Hepatocyte (in vitro differentiated cells): ENCODE results near the gene GJB6. TPM values are rescaled to one million over a fixed set of nuclear protein-coding genes. Genes with fewer than 3 reads are reported as not detected.

ENCODE experiments used
- DNase-seq: peaks from one replicate; pipeline ENCODE4 v3.0.0-alpha.2; 2016; ENCODE audit warnings: low spot score
- H2AFZ ChIP-seq: fragments of 200-600 bp; sonication (generic); 2 replicates; pipeline ENCODE4 v1.6.0; 2016; ENCODE audit warnings: antibody characterized with exemption, mild to moderate bottlenecking
- H3K27ac ChIP-seq: fragments of 200-600 bp; sonication (generic); 2 replicates; pipeline ENCODE4 v1.5.1; 2016; ENCODE audit warnings: mild to moderate bottlenecking
- H3K27me3 ChIP-seq: fragments of 200-600 bp; sonication (generic); 2 replicates; pipeline ENCODE4 v1.6.1; 2016
- H3K36me3 ChIP-seq: fragments of 200-600 bp; sonication (generic); replicated peaks from 2 replicates; pipeline ENCODE4 v1.5.1; 2016; ENCODE audit warnings: low read depth; ENCODE audit not compliant: insufficient read depth
- H3K4me1 ChIP-seq: fragments of 200-600 bp; sonication (generic); 2 replicates; pipeline ENCODE4 v1.5.1; 2016; ENCODE audit warnings: mild to moderate bottlenecking, moderate library complexity; ENCODE audit not compliant: insufficient read depth
- H3K4me2 ChIP-seq: fragments of 200-600 bp; sonication (generic); 2 replicates; pipeline ENCODE4 v1.6.0; 2016
- H3K4me3 ChIP-seq: fragments of 200-600 bp; sonication (generic); 2 replicates; pipeline ENCODE4 v1.5.1; 2016; ENCODE audit warnings: mild to moderate bottlenecking
- H3K79me2 ChIP-seq: fragments of 200-600 bp; sonication (generic); 2 replicates; pipeline ENCODE4 v1.6.0; 2017; ENCODE audit warnings: mild to moderate bottlenecking
- H3K9me2 ChIP-seq: fragments of 200-600 bp; sonication (generic); replicated peaks from 2 replicates; pipeline ENCODE4 v1.6.0; 2017; ENCODE audit warnings: mild to moderate bottlenecking; ENCODE audit not compliant: insufficient read depth
- H3K9me3 ChIP-seq: fragments of 200-600 bp; sonication (generic); 2 replicates; pipeline ENCODE4 v1.5.1; 2016; ENCODE audit warnings: low read depth, mild to moderate bottlenecking
- H4K20me1 ChIP-seq: fragments of 200-600 bp; sonication (generic); 2 replicates; pipeline ENCODE4 v1.6.0; 2016; ENCODE audit warnings: mild to moderate bottlenecking; ENCODE audit not compliant: insufficient read depth, poor library complexity, severe bottlenecking
- CTCF ChIP-seq: fragments of 200-600 bp; sonication (generic); IDR thresholded peaks from 2 replicates; pipeline ENCODE4 v1.5.1; 2016; ENCODE audit warnings: antibody characterized with exemption, mild to moderate bottlenecking; ENCODE audit not compliant: poor library complexity
- EZH2 ChIP-seq: fragments of 200-600 bp; sonication (generic); IDR thresholded peaks from 2 replicates; pipeline ENCODE4 v1.6.1; 2016; ENCODE audit warnings: antibody characterized with exemption, mild to moderate bottlenecking, borderline replicate concordance
- EZH2phosphoT487 ChIP-seq: fragments of 200-600 bp; sonication (generic); IDR thresholded peaks from one replicate; pipeline ENCODE4 v1.6.1; 2018; ENCODE audit warnings: antibody characterized with exemption, mild to moderate bottlenecking, low read depth, moderate library complexity; ENCODE audit not compliant: unreplicated experiment, severe bottlenecking
- WGBS: methylation state at CpG from one replicate; pipeline ENCODE4 v1.1.6; 2016; ENCODE audit warnings: low lambda C conversion rate; ENCODE audit errors: missing lambda C conversion rate; 5-methylcytosine and 5-hydroxymethylcytosine counted together
- polyA plus RNA-seq: library from polyadenylated mRNA; unstranded; fragments of >200 nt; fragmentation: Nextera tagmentation; extraction: Ambion mirVana; gene quantifications from 2 replicates; pipeline ENCODE4 v1.2.1, GENCODE V29; 2016
- total RNA-seq: library from RNA; depleted of rRNA; stranded (reverse); fragments of >200 nt; gene quantifications from 2 replicates; pipeline ENCODE4 v1.2.3, GENCODE V29; 2014

Gene GJB6
- total and polyA plus RNA-seq, 2 experiments from 2014 or later: 1.2 to 2.2 TPM

GRCh38 chr13:20173116-20173746 lies 58.9 kb downstream of the GJB6 start:
- Histone ChIP-seq H3K4me3 (no peak overlapping the region), H3K4me2 (no peak overlapping the region), H4K20me1 (no peaks in the 10 kb centered on the region), H3K79me2 (no peaks in the 10 kb centered on the region), H3K27ac (no peak overlapping the region), H3K27me3 (no peaks in the 10 kb centered on the region), H3K36me3 (no peaks in the 10 kb centered on the region), H3K4me1 (peaks cover 9% of the 10 kb centered on the region), H3K9me3 (no peaks in the 10 kb centered on the region), H3K9me2 (no peaks in the 10 kb centered on the region), H2AFZ (no peak overlapping the region)
- DNase-seq: no peak
- TF ChIP-seq CTCF (no peak), EZH2 (no peak), EZH2phosphoT487 (no peak)
- 89% methylated on average over 8 of the region's 8 CpGs for WGBS

Other genes with a start within 250 kb of the GJB6 start
- 0.16 and 0.23 TPM in 2 replicates for gene GJA3, start 71.3 kb downstream of the GJB6 start, total RNA-seq
- 0.10 and 0.16 TPM in 2 replicates for gene GJA3, start 71.3 kb downstream of the GJB6 start, polyA plus RNA-seq
- 6.1 and 10.3 TPM in 2 replicates for gene GJB2, start 39.4 kb downstream of the GJB6 start, total RNA-seq
- 5.9 and 11.1 TPM in 2 replicates for gene GJB2, start 39.4 kb downstream of the GJB6 start, polyA plus RNA-seq